PFSK-1 (cell line): ENCODE results near the gene FYN.

Source experiments
- FOXP2 ChIP-seq: optimal IDR thresholded peaks from 2 replicates; pipeline ENCODE3; 2011; ENCODE audit warnings: borderline replicate concordance, control low read depth, inconsistent platforms; ENCODE audit not compliant: insufficient read depth; ENCODE audit errors: extremely low read length, extremely low read depth
- POLR2AphosphoS5 ChIP-seq: IDR thresholded peaks from 2 replicates; pipeline ENCODE4 v1.6.1; 2012; ENCODE audit warnings: low read depth, mild to moderate bottlenecking, control low read depth, low read length, moderate library complexity
- REST ChIP-seq, 2 experiments: IDR thresholded peaks; 2 replicates each; pipeline versions ENCODE4 v1.6.1 to v1.8.0; 2011 to 2012; ENCODE audit warnings: low read depth in 2 of 2, low read length in 2 of 2, control low read depth in 1 of 2, inconsistent platforms in 1 of 2, mild to moderate bottlenecking in 1 of 2, moderate library complexity in 1 of 2; ENCODE audit not compliant: insufficient read depth in 1 of 2
- SIN3A ChIP-seq: IDR thresholded peaks from 2 replicates; pipeline ENCODE4 v1.6.1; 2012; ENCODE audit warnings: mild to moderate bottlenecking, low read length, moderate library complexity, borderline replicate concordance; ENCODE audit not compliant: insufficient read depth
- TAF1 ChIP-seq: IDR thresholded peaks from 2 replicates; pipeline ENCODE4 v1.6.1; 2012; ENCODE audit warnings: low read length, control low read depth, borderline replicate concordance; ENCODE audit not compliant: insufficient read depth

Gene FYN

GRCh38 chr6:111730864-111731263 lies 142.4 kb downstream of the FYN start:
- TF ChIP-seq TAF1 (no peak), SIN3A (no peak), REST (IDR thresholded peaks at IDR 0.05; ENCODE audit: insufficient read depth in 1 of 2, low read depth in 2 of 2, low read length in 2 of 2) (no peak), FOXP2 (no peak), POLR2AphosphoS5 (no peak)

GRCh38 chr6:111727802-111728201 lies 145.4 kb downstream of the FYN start:
- TF ChIP-seq POLR2AphosphoS5 (no peak), TAF1 (no peak), SIN3A (no peak), REST (IDR thresholded peaks at IDR 0.05; ENCODE audit: insufficient read depth in 1 of 2, low read depth in 2 of 2, low read length in 2 of 2) (no peak), FOXP2 (no peak)

- TF ChIP-seq FOXP2 (no peak), TAF1 (no peak), SIN3A (no peak), REST (IDR thresholded peaks at IDR 0.05; ENCODE audit: insufficient read depth in 1 of 2, low read depth in 2 of 2, low read length in 2 of 2) (no peak), POLR2AphosphoS5 (no peak)
Observed at GRCh38 chr6:111727041-111727440, 146.2 kb downstream of the FYN start.

GRCh38 chr6:111725446-111726112 lies 147.7 kb downstream of the FYN start:
- no peak for TF ChIP-seq REST (IDR thresholded peaks at IDR 0.05; ENCODE audit: insufficient read depth in 1 of 2, low read depth in 2 of 2, low read length in 2 of 2)
- TF ChIP-seq SIN3A, result no peak
- TF ChIP-seq FOXP2, result no peak
- TF ChIP-seq TAF1, result no peak
- no peak for TF ChIP-seq POLR2AphosphoS5
